ENCODE data around the gene DEFB131B. TPM values are rescaled to one million over a fixed set of nuclear protein-coding genes. Genes with fewer than 3 reads are reported as not detected.

DEFB131B gene
- polyA plus RNA-seq, 1 donor (not counting 4 experiments of a cell fraction or from before 2014, with no cell fraction given): not detected

GRCh38 chr11:71930556-71931244 is 52.4 kb downstream of the DEFB131B start:
- Histone ChIP-seq H3K79me2 (ENCODE audit: control insufficient read depth, insufficient read depth, low read length) (peaks cover 65% of the 10 kb centered on the region), H3K9me1 (ENCODE audit: control insufficient read depth, extremely low read depth, insufficient read depth, low read length) (no peaks in the 10 kb centered on the region), H2AFZ (ENCODE audit: control insufficient read depth, low read length) (no peak overlapping the region), H3K9me3 (ENCODE audit: control insufficient read depth, low read depth, low read length) (no peaks in the 10 kb centered on the region), H3K27ac (ENCODE audit: control insufficient read depth, insufficient read depth, low read length) (no peak overlapping the region), H3K36me3 (ENCODE audit: control insufficient read depth in 2 of 2, extremely low read depth in 1 of 2, insufficient read depth in 2 of 2, low read length in 2 of 2) (peaks cover 0 to 1% of the 10 kb centered on the region in 2 experiments), H3K4me3 (ENCODE audit: control insufficient read depth in 2 of 3, extremely low read depth in 1 of 3, insufficient read depth in 2 of 3, low read depth in 1 of 3, low read length in 3 of 3) (no peak overlapping the region), H3K9ac (ENCODE audit: control insufficient read depth, extremely low read depth, insufficient read depth, low read length) (no peak overlapping the region), H3K27me3 (ENCODE audit: control insufficient read depth, extremely low read depth, insufficient read depth, low read length) (no peaks in the 10 kb centered on the region), H3K4me1 (ENCODE audit: control insufficient read depth, extremely low read depth, insufficient read depth, low read length) (peaks cover 9% of the 10 kb centered on the region), H3K4me2 (ENCODE audit: control insufficient read depth, extremely low read depth, insufficient read depth, low read depth, low read length) (peak overlapping the region; percentile 93), H4K20me1 (ENCODE audit: control insufficient read depth, extremely low read depth, insufficient read depth, low read length) (no peaks in the 10 kb centered on the region)
- no peak for FAIRE-seq
- TF ChIP-seq EZH2 (IDR thresholded peaks at IDR 0.05; ENCODE audit: low read length): no peak
- TF ChIP-seq CTCF (optimal IDR thresholded peaks at IDR 0.05 in 1 of 3, IDR thresholded peaks at IDR 0.05 in 1 of 3, conservative IDR thresholded peaks at IDR 0.05 in 1 of 3; ENCODE audit: extremely low read depth in 1 of 3, insufficient read depth in 2 of 3, low read length in 3 of 3): no peak
- dilution Hi-C loops (cut with MboI; ENCODE audit: extremely low pct_ligation_motif_present, low sequenced_read_pairs): no loop called here
- no peak for DNase-seq (ENCODE audit: low read depth, low spot score)

GRCh38 chr11:71931245-71931602 is 53.0 kb downstream of the DEFB131B start:
- no peak overlapping the region for H3K27ac ChIP-seq (ENCODE audit: control insufficient read depth, insufficient read depth, low read length)
- H4K20me1 ChIP-seq (ENCODE audit: control insufficient read depth, extremely low read depth, insufficient read depth, low read length): no peaks in the 10 kb centered on the region
- dilution Hi-C loops (cut with MboI; ENCODE audit: extremely low pct_ligation_motif_present, low sequenced_read_pairs): no loop called here
- peaks cover 67% of the 10 kb centered on the region for H3K79me2 ChIP-seq (ENCODE audit: control insufficient read depth, insufficient read depth, low read length)
- peaks cover 0 to 1% of the 10 kb centered on the region in 2 experiments for H3K36me3 ChIP-seq (ENCODE audit: control insufficient read depth in 2 of 2, extremely low read depth in 1 of 2, insufficient read depth in 2 of 2, low read length in 2 of 2)
- FAIRE-seq (no peak), DNase-seq (ENCODE audit: low read depth, low spot score) (no peak)
- TF ChIP-seq CTCF (optimal IDR thresholded peaks at IDR 0.05 in 1 of 3, IDR thresholded peaks at IDR 0.05 in 1 of 3, conservative IDR thresholded peaks at IDR 0.05 in 1 of 3; ENCODE audit: extremely low read depth in 1 of 3, insufficient read depth in 2 of 3, low read length in 3 of 3) (no peak), EZH2 (IDR thresholded peaks at IDR 0.05; ENCODE audit: low read length) (no peak)
- H3K9me3 ChIP-seq (ENCODE audit: control insufficient read depth, low read depth, low read length): no peaks in the 10 kb centered on the region
- no peak overlapping the region for H3K4me3 ChIP-seq (ENCODE audit: control insufficient read depth in 2 of 3, extremely low read depth in 1 of 3, insufficient read depth in 2 of 3, low read depth in 1 of 3, low read length in 3 of 3)
- H3K4me1 ChIP-seq (ENCODE audit: control insufficient read depth, extremely low read depth, insufficient read depth, low read length): peaks cover 9% of the 10 kb centered on the region
- no peak overlapping the region for H3K9ac ChIP-seq (ENCODE audit: control insufficient read depth, extremely low read depth, insufficient read depth, low read length)
- no peak overlapping the region for H3K4me2 ChIP-seq (ENCODE audit: control insufficient read depth, extremely low read depth, insufficient read depth, low read depth, low read length)
- H2AFZ ChIP-seq (ENCODE audit: control insufficient read depth, low read length): no peak overlapping the region
- H3K9me1 ChIP-seq (ENCODE audit: control insufficient read depth, extremely low read depth, insufficient read depth, low read length): no peaks in the 10 kb centered on the region
- H3K27me3 ChIP-seq (ENCODE audit: control insufficient read depth, extremely low read depth, insufficient read depth, low read length): no peaks in the 10 kb centered on the region
